Measurements from ENCODE around the gene RMND5A.

RMND5A gene

DNA sequence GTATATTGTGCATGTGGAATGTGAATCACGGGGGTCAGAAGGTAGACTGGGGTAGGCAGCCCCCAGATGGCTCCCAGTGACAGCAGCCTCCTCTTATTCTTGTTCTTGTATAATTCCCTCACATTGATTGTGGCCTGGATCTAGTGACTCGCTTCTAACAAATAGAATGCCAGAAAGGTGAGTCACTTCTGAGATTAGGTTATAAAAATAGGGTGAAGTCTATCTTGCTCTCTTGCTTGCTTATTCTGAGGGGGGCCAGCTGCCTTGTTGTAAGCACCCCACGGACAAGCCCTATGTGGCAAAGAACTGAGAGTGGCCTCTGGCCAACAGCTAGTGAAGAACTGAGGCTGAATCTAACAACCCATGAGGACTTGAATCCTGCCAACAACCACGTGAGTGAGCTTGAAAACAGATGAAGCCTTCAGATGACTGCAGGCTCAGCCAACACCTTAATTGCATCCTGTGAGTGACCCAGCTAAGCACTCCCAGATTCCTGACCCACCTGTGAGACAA, 15.6 kb upstream of the RMND5A start:
- Histone ChIP-seq H3K36me3 (ENCODE audit: control insufficient read depth in 2 of 2, insufficient read depth in 1 of 2, low read length in 2 of 2) (no peaks in the 10 kb centered on the region), H3K27ac (ENCODE audit: extremely low read depth, low read depth, low read length) (peak overlapping the region; percentile 50; the same call in 1 of the 2 replicates), H3K4me1 (ENCODE audit: control insufficient read depth, insufficient read depth, low read length) (peaks cover 13% of the 10 kb centered on the region; the same call in 1 of the 2 replicates), H3K9me3 (ENCODE audit: control insufficient read depth, insufficient read depth, low read depth, low read length) (no peaks in the 10 kb centered on the region), H3K4me3 (ENCODE audit: low read depth, low read length) (no peak overlapping the region)
- CTCF ChIA-PET = no interaction called here
- POLR2A ChIA-PET = interaction anchor here (1.3 to 1.4 kb wide), 2 partner anchors 83 to 264 kb away, joined by 3 to 6 read pairs; partner anchors contain the start of gene KDM3A
- TF ChIP-seq ZNF626 (tag by site-specific recombination; IDR thresholded peaks at IDR 0.05) = no peak
- no peak for TF ChIP-seq ZNF707 (tag by site-specific recombination; IDR thresholded peaks at IDR 0.05)
- no peak for TF ChIP-seq KLF9 (tag by site-specific recombination; IDR thresholded peaks at IDR 0.05; ENCODE audit: low read depth)
- TF ChIP-seq ZNF433 (tag by site-specific recombination; IDR thresholded peaks at IDR 0.05; ENCODE audit: low read depth) = no peak
- no peak for TF ChIP-seq ZNF658 (tag by site-specific recombination; IDR thresholded peaks at IDR 0.05)
- peak; percentile 59 for TF ChIP-seq ZNF366 (tag by site-specific recombination; conservative IDR thresholded peaks at IDR 0.05)
- TF ChIP-seq YY2 (tag by site-specific recombination; IDR thresholded peaks at IDR 0.05) = no peak
- TF ChIP-seq ZSCAN16 (tag by site-specific recombination; IDR thresholded peaks at IDR 0.05) = peak; percentile 95
- TF ChIP-seq, protein P1, sequence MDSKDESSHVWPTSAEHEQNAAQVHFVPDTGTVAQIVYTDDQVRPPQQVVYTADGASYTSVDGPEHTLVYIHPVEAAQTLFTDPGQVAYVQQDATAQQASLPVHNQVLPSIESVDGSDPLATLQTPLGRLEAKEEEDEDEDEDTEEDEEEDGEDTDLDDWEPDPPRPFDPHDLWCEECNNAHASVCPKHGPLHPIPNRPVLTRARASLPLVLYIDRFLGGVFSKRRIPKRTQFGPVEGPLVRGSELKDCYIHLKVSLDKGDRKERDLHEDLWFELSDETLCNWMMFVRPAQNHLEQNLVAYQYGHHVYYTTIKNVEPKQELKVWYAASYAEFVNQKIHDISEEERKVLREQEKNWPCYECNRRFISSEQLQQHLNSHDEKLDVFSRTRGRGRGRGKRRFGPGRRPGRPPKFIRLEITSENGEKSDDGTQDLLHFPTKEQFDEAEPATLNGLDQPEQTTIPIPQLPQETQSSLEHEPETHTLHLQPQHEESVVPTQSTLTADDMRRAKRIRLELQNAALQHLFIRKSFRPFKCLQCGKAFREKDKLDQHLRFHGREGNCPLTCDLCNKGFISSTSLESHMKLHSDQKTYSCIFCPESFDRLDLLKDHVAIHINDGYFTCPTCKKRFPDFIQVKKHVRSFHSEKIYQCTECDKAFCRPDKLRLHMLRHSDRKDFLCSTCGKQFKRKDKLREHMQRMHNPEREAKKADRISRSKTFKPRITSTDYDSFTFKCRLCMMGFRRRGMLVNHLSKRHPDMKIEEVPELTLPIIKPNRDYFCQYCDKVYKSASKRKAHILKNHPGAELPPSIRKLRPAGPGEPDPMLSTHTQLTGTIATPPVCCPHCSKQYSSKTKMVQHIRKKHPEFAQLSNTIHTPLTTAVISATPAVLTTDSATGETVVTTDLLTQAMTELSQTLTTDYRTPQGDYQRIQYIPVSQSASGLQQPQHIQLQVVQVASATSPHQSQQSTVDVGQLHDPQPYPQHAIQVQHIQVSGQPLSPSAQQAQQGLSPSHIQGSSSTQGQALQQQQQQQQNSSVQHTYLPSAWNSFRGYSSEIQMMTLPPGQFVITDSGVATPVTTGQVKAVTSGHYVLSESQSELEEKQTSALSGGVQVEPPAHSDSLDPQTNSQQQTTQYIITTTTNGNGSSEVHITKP (tag by site-specific recombination; IDR thresholded peaks at IDR 0.05) = peak; percentile 57
- TF ChIP-seq, protein P2, sequence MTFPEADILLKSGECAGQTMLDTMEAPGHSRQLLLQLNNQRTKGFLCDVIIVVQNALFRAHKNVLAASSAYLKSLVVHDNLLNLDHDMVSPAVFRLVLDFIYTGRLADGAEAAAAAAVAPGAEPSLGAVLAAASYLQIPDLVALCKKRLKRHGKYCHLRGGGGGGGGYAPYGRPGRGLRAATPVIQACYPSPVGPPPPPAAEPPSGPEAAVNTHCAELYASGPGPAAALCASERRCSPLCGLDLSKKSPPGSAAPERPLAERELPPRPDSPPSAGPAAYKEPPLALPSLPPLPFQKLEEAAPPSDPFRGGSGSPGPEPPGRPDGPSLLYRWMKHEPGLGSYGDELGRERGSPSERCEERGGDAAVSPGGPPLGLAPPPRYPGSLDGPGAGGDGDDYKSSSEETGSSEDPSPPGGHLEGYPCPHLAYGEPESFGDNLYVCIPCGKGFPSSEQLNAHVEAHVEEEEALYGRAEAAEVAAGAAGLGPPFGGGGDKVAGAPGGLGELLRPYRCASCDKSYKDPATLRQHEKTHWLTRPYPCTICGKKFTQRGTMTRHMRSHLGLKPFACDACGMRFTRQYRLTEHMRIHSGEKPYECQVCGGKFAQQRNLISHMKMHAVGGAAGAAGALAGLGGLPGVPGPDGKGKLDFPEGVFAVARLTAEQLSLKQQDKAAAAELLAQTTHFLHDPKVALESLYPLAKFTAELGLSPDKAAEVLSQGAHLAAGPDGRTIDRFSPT (tag by site-specific recombination; IDR thresholded peaks at IDR 0.05) = no peak
- no peak for TF ChIP-seq ZNF335 (tag by site-specific recombination; conservative IDR thresholded peaks at IDR 0.05)
- TF ChIP-seq ZFP3 (tag by site-specific recombination; IDR thresholded peaks at IDR 0.05; ENCODE audit: low read depth) = no peak
- TF ChIP-seq ZNF37A (tag by site-specific recombination; IDR thresholded peaks at IDR 0.05) = no peak
- TF ChIP-seq, protein P3, sequence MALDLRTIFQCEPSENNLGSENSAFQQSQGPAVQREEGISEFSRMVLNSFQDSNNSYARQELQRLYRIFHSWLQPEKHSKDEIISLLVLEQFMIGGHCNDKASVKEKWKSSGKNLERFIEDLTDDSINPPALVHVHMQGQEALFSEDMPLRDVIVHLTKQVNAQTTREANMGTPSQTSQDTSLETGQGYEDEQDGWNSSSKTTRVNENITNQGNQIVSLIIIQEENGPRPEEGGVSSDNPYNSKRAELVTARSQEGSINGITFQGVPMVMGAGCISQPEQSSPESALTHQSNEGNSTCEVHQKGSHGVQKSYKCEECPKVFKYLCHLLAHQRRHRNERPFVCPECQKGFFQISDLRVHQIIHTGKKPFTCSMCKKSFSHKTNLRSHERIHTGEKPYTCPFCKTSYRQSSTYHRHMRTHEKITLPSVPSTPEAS (tag by site-specific recombination; IDR thresholded peaks at IDR 0.05) = no peak
- TF ChIP-seq ZNF629 (tag by site-specific recombination; IDR thresholded peaks at IDR 0.05) = peak; percentile 18; the same call in 1 of the 2 replicates
- TF ChIP-seq REPIN1 (tag by site-specific recombination; IDR thresholded peaks at IDR 0.05; ENCODE audit: low read depth) = no peak
- TF ChIP-seq, protein P4, sequence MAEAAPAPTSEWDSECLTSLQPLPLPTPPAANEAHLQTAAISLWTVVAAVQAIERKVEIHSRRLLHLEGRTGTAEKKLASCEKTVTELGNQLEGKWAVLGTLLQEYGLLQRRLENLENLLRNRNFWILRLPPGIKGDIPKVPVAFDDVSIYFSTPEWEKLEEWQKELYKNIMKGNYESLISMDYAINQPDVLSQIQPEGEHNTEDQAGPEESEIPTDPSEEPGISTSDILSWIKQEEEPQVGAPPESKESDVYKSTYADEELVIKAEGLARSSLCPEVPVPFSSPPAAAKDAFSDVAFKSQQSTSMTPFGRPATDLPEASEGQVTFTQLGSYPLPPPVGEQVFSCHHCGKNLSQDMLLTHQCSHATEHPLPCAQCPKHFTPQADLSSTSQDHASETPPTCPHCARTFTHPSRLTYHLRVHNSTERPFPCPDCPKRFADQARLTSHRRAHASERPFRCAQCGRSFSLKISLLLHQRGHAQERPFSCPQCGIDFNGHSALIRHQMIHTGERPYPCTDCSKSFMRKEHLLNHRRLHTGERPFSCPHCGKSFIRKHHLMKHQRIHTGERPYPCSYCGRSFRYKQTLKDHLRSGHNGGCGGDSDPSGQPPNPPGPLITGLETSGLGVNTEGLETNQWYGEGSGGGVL (tag by site-specific recombination; IDR thresholded peaks at IDR 0.05) = peak; percentile 38
- TF ChIP-seq ZNF560 (tag by site-specific recombination; IDR thresholded peaks at IDR 0.05; ENCODE audit: borderline replicate concordance) = no peak
- TF ChIP-seq, protein P5, sequence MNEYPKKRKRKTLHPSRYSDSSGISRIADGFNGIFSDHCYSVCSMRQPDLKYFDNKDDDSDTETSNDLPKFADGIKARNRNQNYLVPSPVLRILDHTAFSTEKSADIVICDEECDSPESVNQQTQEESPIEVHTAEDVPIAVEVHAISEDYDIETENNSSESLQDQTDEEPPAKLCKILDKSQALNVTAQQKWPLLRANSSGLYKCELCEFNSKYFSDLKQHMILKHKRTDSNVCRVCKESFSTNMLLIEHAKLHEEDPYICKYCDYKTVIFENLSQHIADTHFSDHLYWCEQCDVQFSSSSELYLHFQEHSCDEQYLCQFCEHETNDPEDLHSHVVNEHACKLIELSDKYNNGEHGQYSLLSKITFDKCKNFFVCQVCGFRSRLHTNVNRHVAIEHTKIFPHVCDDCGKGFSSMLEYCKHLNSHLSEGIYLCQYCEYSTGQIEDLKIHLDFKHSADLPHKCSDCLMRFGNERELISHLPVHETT (tag by site-specific recombination; IDR thresholded peaks at IDR 0.05) = no peak
- TF ChIP-seq, protein P6, sequence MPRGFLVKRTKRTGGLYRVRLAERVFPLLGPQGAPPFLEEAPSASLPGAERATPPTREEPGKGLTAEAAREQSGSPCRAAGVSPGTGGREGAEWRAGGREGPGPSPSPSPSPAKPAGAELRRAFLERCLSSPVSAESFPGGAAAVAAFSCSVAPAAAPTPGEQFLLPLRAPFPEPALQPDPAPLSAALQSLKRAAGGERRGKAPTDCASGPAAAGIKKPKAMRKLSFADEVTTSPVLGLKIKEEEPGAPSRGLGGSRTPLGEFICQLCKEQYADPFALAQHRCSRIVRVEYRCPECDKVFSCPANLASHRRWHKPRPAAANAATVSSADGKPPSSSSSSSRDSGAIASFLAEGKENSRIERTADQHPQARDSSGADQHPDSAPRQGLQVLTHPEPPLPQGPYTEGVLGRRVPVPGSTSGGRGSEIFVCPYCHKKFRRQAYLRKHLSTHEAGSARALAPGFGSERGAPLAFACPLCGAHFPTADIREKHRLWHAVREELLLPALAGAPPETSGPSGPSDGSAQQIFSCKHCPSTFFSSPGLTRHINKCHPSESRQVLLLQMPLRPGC (tag by site-specific recombination; IDR thresholded peaks at IDR 0.05) = 0 out of 2 replicates have a peak, but pooled peaks have one; percentile 51
- TF ChIP-seq GLIS2 (tag by site-specific recombination; IDR thresholded peaks at IDR 0.05) = peak; percentile 62
- TF ChIP-seq FEZF1 (tag by site-specific recombination; IDR thresholded peaks at IDR 0.05) = no peak
- TF ChIP-seq SP7 (tag by site-specific recombination; IDR thresholded peaks at IDR 0.05) = 0 out of 2 replicates have a peak, but pooled peaks have one; percentile 52
- peak; percentile 32; the same call in 1 of the 2 replicates for TF ChIP-seq ZNF24 (tag by site-specific recombination; IDR thresholded peaks at IDR 0.05)
- peak; percentile 28; the same call in 1 of the 2 replicates for TF ChIP-seq ZBTB20 (tag by site-specific recombination; IDR thresholded peaks at IDR 0.05)
